Measurements from ENCODE around the gene TCF7L2.

GRCh38 chr10:113017376-113017775 is 67.3 kb downstream of the TCF7L2 start:
- TF ChIP-seq CTCF (IDR thresholded peaks at IDR 0.05; ENCODE audit: low read depth, low read length) (no peak), EZH2phosphoT487 (IDR thresholded peaks at IDR 0.05; ENCODE audit: low read depth) (no peak)

Data from OCI-LY3 (cell line).